CD4-positive, alpha-beta T cell (primary cell): ENCODE data around the gene CPEB1. TPM values are rescaled to one million over a fixed set of nuclear protein-coding genes. Genes with fewer than 3 reads are reported as not detected.

Source experiments
- ATAC-seq: fragments of 200-7000 bp; cut with Tn5 transposase; one replicate; pipeline ENCODE4 v1.10.0; 2022; ENCODE audit warnings: mild to moderate bottlenecking; ENCODE audit not compliant: poor library complexity
- CTCF ChIA-PET: fragments of 350-600 bp; sonication (Branson Sonifier 250); formaldehyde crosslinking; loops from one replicate; lab custom pipeline; 2021; ENCODE audit warnings: antibody characterized with exemption, inconsistent platforms; lab: Charles Lee
- POLR2A ChIA-PET: fragments of 350-600 bp; sonication (Branson Sonifier 250); formaldehyde crosslinking; loops from one replicate; lab custom pipeline; 2021; ENCODE audit warnings: antibody characterized with exemption, inconsistent platforms; lab: Charles Lee
- DNase-seq, 14 experiments: peaks; one replicate each; pipeline ENCODE4 v3.0.0-alpha.2; 2013 to 2020; ENCODE audit warnings: mixed read lengths in 2 of 14
- H3K27ac ChIP-seq, 2 donors: one replicate each; pipeline versions ENCODE4 v1.5.1 to v1.7.0; 2013; ENCODE audit warnings: low read length in 2 of 2, low read depth in 1 of 2, mild to moderate bottlenecking in 1 of 2
- H3K27me3 ChIP-seq, 2 experiments: 1 replicate in 1 of 2; 2 replicates in 1 of 2; pipeline versions ENCODE4 v1.6.1 to v1.7.0; 2013; ENCODE audit warnings: low read length in 2 of 2, control low read depth in 1 of 2, mild to moderate bottlenecking in 1 of 2, moderate library complexity in 1 of 2; ENCODE audit not compliant: insufficient read depth in 2 of 2, control insufficient read depth in 1 of 2
- H3K36me3 ChIP-seq: one replicate; pipeline ENCODE4 v1.6.1; 2013; ENCODE audit warnings: low read length, control low read depth; ENCODE audit not compliant: insufficient read depth
- H3K4me1 ChIP-seq: one replicate; pipeline ENCODE4 v1.6.1; 2013; ENCODE audit warnings: low read length, control low read depth; ENCODE audit not compliant: insufficient read depth
- H3K4me3 ChIP-seq: one replicate; pipeline ENCODE4 v1.5.1; 2013; ENCODE audit warnings: mild to moderate bottlenecking, low read length, moderate library complexity
- H3K9me3 ChIP-seq, 2 experiments: 1 replicate in 1 of 2; 2 replicates in 1 of 2; pipeline versions ENCODE4 v1.6.1 to v1.7.0; 2013; ENCODE audit warnings: low read length in 2 of 2, mild to moderate bottlenecking in 2 of 2, control low read depth in 1 of 2, moderate library complexity in 1 of 2; ENCODE audit not compliant: control insufficient read depth in 1 of 2, insufficient read depth in 1 of 2
- H3K27ac Mint-ChIP-seq: one replicate; pipeline ENCODE4 v1.8.0; 2020; ENCODE audit warnings: mixed read lengths
- H3K27me3 Mint-ChIP-seq: one replicate; pipeline ENCODE4 v1.8.0; 2021; ENCODE audit warnings: mixed read lengths
- H3K36me3 Mint-ChIP-seq: one replicate; pipeline ENCODE4 v1.8.0; 2021; ENCODE audit warnings: low read depth, mixed read lengths
- H3K4me1 Mint-ChIP-seq: one replicate; pipeline ENCODE4 v1.8.0; 2021; ENCODE audit warnings: low read depth, mixed read lengths
- H3K4me3 Mint-ChIP-seq: one replicate; pipeline ENCODE4 v1.8.0; 2020; ENCODE audit warnings: mild to moderate bottlenecking, mixed read lengths
- H3K9me3 Mint-ChIP-seq: one replicate; pipeline ENCODE4 v1.8.0; 2020; ENCODE audit warnings: mixed read lengths
- intact Hi-C, 2 experiments: fragments of 100-400 bp; cut with DNase I in 1 of 2; cut with micrococcal nuclease in 1 of 2; formaldehyde crosslinking; loops; one replicate each; pipeline versions ENCODE4 v1.15.1 to v1.9.0; 2023 to 2025; cut with DNase I, micrococcal nuclease
- total RNA-seq, 174 experiments: library from RNA in 2 of 174; stranded (reverse) in 2 of 174; gene quantifications; one replicate each; pipeline ENCODE4 v1.2.3 and lab custom pipeline; 2021 to 2026
- TF ChIP-seq, protein P1 (sequence below): fragments of 200-600 bp; IDR thresholded peaks from one replicate; pipeline ENCODE4 v1.8.0; 2022; ENCODE audit warnings: antibody characterized with exemption, mild to moderate bottlenecking

The CPEB1 gene
- total RNA-seq, 2 experiments from 2014 or later: 0.19 to 0.61 TPM

DNA sequence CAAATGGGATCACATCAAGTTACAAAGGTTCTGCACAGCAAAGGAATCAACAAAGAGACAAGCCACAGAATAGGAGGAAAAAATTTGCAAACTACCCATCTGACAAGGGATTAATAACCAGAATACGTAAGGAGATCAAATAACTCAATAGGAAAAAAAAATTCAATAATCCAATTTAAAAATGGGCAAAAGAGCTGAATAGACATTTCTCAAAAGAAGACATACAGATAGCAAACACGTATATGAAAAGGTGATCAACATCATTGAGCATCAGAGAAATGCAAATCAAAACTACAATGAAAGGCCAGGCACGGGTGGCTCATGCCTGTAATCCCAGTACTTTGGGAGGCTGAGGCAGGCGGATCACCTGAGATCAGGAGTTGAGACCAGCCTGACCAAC lies 23.5 kb upstream of the CPEB1 start:
- no peaks in the 10 kb centered on the region for H3K36me3 Mint-ChIP-seq
- DNase-seq: no peak
- ChIA-PET CTCF (no interaction called here), POLR2A (no interaction called here)
- intact Hi-C loops: loop anchor here in 1 of 2 experiments (10.0 kb wide), 1 partner anchor 394 kb away; the partner anchor contains the start of gene BTBD1
- Histone ChIP-seq H3K9me3 (no peaks in the 10 kb centered on the region), H3K27me3 (no peaks in the 10 kb centered on the region), H3K4me1 (no peaks in the 10 kb centered on the region), H3K4me3 (no peak overlapping the region), H3K36me3 (no peaks in the 10 kb centered on the region), H3K27ac (no peak overlapping the region)
- TF ChIP-seq, protein P1, sequence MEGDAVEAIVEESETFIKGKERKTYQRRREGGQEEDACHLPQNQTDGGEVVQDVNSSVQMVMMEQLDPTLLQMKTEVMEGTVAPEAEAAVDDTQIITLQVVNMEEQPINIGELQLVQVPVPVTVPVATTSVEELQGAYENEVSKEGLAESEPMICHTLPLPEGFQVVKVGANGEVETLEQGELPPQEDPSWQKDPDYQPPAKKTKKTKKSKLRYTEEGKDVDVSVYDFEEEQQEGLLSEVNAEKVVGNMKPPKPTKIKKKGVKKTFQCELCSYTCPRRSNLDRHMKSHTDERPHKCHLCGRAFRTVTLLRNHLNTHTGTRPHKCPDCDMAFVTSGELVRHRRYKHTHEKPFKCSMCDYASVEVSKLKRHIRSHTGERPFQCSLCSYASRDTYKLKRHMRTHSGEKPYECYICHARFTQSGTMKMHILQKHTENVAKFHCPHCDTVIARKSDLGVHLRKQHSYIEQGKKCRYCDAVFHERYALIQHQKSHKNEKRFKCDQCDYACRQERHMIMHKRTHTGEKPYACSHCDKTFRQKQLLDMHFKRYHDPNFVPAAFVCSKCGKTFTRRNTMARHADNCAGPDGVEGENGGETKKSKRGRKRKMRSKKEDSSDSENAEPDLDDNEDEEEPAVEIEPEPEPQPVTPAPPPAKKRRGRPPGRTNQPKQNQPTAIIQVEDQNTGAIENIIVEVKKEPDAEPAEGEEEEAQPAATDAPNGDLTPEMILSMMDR: no peak
- ATAC-seq: no peak
- no peaks in the 10 kb centered on the region for H3K4me1 Mint-ChIP-seq
- H3K27me3 Mint-ChIP-seq: peaks cover 6% of the 10 kb centered on the region
- no peak overlapping the region for H3K27ac Mint-ChIP-seq
- H3K9me3 Mint-ChIP-seq: no peaks in the 10 kb centered on the region
- no peak overlapping the region for H3K4me3 Mint-ChIP-seq

DNA sequence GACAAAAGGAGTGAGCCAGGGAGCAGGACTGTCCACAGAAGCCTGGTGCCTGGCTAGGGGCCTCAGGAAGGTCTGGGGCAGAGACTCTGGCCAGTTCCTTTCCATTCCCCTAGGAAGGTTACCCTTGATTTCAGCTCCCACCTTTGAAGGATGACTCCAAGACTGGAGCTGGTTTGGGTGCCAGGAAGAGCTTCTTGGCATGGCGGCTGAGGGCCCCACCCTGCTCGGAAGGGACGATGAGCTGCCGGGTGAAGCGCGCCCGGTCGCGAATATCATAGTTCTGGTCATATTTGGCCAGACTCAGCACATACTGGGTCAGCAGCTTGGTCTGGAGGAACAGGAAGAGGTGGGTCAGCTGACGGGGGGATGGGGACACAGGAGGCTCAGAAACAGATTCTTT lies 19.4 kb upstream of the CPEB1 start:
- intact Hi-C loops: no loop called here
- Mint-ChIP-seq H3K9me3 (no peaks in the 10 kb centered on the region), H3K36me3 (no peaks in the 10 kb centered on the region), H3K27ac (no peak overlapping the region), H3K4me3 (no peak overlapping the region), H3K4me1 (no peaks in the 10 kb centered on the region), H3K27me3 (peaks cover 27% of the 10 kb centered on the region)
- Histone ChIP-seq H3K4me1 (no peaks in the 10 kb centered on the region), H3K4me3 (no peak overlapping the region), H3K27ac (no peak overlapping the region), H3K36me3 (no peaks in the 10 kb centered on the region), H3K27me3 (peaks cover 0 to 9% of the 10 kb centered on the region in 2 experiments), H3K9me3 (peaks cover 0 to 23% of the 10 kb centered on the region in 2 experiments)
- DNase-seq (no peak), ATAC-seq (no peak)
- CTCF ChIA-PET: no interaction called here
- POLR2A ChIA-PET: no interaction called here
- TF ChIP-seq, protein P1: no peak

DNA sequence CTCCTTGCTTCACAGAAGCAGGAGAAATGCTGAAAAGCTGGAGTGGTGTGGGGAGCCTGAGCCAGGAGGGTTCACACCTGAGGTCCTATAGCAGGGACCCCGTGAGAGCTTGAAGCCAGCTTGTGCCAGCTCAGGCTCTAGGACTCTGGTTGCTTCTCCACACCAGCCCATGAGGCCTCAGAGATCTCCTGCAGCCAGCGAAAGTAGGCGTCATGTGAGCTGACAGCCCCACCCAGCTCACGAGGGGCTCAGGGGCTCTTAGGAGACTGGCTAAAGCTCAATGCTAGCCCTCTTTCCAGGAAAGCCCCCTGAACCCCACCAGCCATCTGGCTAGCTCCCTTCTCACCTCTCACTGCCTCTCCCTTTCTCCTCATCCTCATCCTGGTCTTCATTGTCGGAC lies 16.9 kb upstream of the CPEB1 start:
- Histone ChIP-seq H3K27ac (no peak overlapping the region), H3K27me3 (peaks cover 0 to 9% of the 10 kb centered on the region in 2 experiments), H3K9me3 (peaks cover 0 to 23% of the 10 kb centered on the region in 2 experiments), H3K36me3 (no peaks in the 10 kb centered on the region), H3K4me3 (no peak overlapping the region), H3K4me1 (no peaks in the 10 kb centered on the region)
- Mint-ChIP-seq H3K9me3 (no peaks in the 10 kb centered on the region), H3K27ac (no peak overlapping the region), H3K4me3 (no peak overlapping the region), H3K36me3 (no peaks in the 10 kb centered on the region), H3K27me3 (peaks cover 38% of the 10 kb centered on the region), H3K4me1 (no peaks in the 10 kb centered on the region)
- ATAC-seq (no peak), DNase-seq (no peak)
- intact Hi-C loops: loop anchor here in 1 of 2 experiments (5.0 kb wide), 1 partner anchor 43 kb away; the partner anchor contains the start of gene AP3B2
- POLR2A ChIA-PET: no interaction called here
- CTCF ChIA-PET: no interaction called here
- TF ChIP-seq, protein P1: no peak
